ENCODE measurements around the gene TFCP2L1.

GRCh38 chr2:121253021-121253673 is 31.9 kb downstream of the TFCP2L1 start:
- TF ChIP-seq CTCF (IDR thresholded peaks at IDR 0.05; ENCODE audit: low read depth, low read length, missing input control): no peak
- TF ChIP-seq JUND (IDR thresholded peaks at IDR 0.05): no peak
- no peak for TF ChIP-seq TAF1 (conservative IDR thresholded peaks at IDR 0.05)
- TF ChIP-seq, protein P1, sequence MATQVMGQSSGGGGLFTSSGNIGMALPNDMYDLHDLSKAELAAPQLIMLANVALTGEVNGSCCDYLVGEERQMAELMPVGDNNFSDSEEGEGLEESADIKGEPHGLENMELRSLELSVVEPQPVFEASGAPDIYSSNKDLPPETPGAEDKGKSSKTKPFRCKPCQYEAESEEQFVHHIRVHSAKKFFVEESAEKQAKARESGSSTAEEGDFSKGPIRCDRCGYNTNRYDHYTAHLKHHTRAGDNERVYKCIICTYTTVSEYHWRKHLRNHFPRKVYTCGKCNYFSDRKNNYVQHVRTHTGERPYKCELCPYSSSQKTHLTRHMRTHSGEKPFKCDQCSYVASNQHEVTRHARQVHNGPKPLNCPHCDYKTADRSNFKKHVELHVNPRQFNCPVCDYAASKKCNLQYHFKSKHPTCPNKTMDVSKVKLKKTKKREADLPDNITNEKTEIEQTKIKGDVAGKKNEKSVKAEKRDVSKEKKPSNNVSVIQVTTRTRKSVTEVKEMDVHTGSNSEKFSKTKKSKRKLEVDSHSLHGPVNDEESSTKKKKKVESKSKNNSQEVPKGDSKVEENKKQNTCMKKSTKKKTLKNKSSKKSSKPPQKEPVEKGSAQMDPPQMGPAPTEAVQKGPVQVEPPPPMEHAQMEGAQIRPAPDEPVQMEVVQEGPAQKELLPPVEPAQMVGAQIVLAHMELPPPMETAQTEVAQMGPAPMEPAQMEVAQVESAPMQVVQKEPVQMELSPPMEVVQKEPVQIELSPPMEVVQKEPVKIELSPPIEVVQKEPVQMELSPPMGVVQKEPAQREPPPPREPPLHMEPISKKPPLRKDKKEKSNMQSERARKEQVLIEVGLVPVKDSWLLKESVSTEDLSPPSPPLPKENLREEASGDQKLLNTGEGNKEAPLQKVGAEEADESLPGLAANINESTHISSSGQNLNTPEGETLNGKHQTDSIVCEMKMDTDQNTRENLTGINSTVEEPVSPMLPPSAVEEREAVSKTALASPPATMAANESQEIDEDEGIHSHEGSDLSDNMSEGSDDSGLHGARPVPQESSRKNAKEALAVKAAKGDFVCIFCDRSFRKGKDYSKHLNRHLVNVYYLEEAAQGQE (IDR thresholded peaks at IDR 0.05): no peak
- TF ChIP-seq RXRA (IDR thresholded peaks at IDR 0.05): no peak
- no peak for TF ChIP-seq ZBTB33 (IDR thresholded peaks at IDR 0.05)
- TF ChIP-seq FOXA2 (IDR thresholded peaks at IDR 0.05): no peak
- no peak for TF ChIP-seq HNF4G (IDR thresholded peaks at IDR 0.05)
- TF ChIP-seq RAD21 (IDR thresholded peaks at IDR 0.05): no peak
- no peak for TF ChIP-seq YY1 (IDR thresholded peaks at IDR 0.05)
- TF ChIP-seq, protein P2, sequence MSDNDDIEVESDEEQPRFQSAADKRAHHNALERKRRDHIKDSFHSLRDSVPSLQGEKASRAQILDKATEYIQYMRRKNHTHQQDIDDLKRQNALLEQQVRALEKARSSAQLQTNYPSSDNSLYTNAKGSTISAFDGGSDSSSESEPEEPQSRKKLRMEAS (IDR thresholded peaks at IDR 0.05): no peak
- TF ChIP-seq NR2F2 (IDR thresholded peaks at IDR 0.05): no peak
- TF ChIP-seq ATF3 (IDR thresholded peaks at IDR 0.05): no peak

All from liver (tissue), 3 donors.